GM18502 (cell line): Measurements from ENCODE around the gene KYNU.
A peak's percentile ranks its signal among the peaks of the same experiment; 100 is the strongest.
"Not testable (repeated sequence)": the region's sequence is repeated elsewhere in the genome, so short reads cannot be mapped to it uniquely, and the experiment has no call there.

ENCODE experiments used
- ATAC-seq: cut with Tn5 transposase; IDR thresholded peaks from one replicate; pipeline ENCODE4 v1.9.1; 2021; ENCODE audit warnings: mild to moderate bottlenecking; ENCODE audit not compliant: unreplicated experiment, poor library complexity

The KYNU gene

GRCh38 chr2:142869461-142870106 lies 7.9 kb upstream of the KYNU start:
- no peak for ATAC-seq

- ATAC-seq: no peak
These were observed 6.9 kb upstream of the KYNU start for GRCh38 chr2:142870526-142870925.

- no peak for ATAC-seq
These were observed 6.1 kb upstream of the KYNU start for GRCh38 chr2:142871396-142871795.

GRCh38 chr2:142872882-142873724 lies 4.4 kb upstream of the KYNU start:
- ATAC-seq: no peak

- ATAC-seq: peak; percentile 32
These were observed 3.6 kb upstream of the KYNU start for GRCh38 chr2:142873831-142874287.

GRCh38 chr2:142874293-142874814 lies 3.1 kb upstream of the KYNU start:
- peak; percentile 22 for ATAC-seq

GRCh38 chr2:142875010-142875409 lies 2.5 kb upstream of the KYNU start:
- no peak for ATAC-seq

GRCh38 chr2:142875652-142876051 lies 1.8 kb upstream of the KYNU start:
- ATAC-seq: no peak

- no peak for ATAC-seq
These were observed 1.0 kb upstream of the KYNU start for GRCh38 chr2:142876423-142876822.

- ATAC-seq: peak; percentile 38
These were observed 691 bp downstream of the KYNU start for GRCh38 chr2:142878031-142878678.

GRCh38 chr2:142879151-142879550 lies 1.7 kb downstream of the KYNU start:
- ATAC-seq: no peak

- no peak for ATAC-seq
These were observed 2.8 kb downstream of the KYNU start for GRCh38 chr2:142880279-142880678.

- no peak for ATAC-seq
These were observed 4.2 kb downstream of the KYNU start for GRCh38 chr2:142881619-142882018.

- not testable (repeated sequence) for ATAC-seq
These were observed 5.0 kb downstream of the KYNU start for GRCh38 chr2:142882500-142882899.

- no peak for ATAC-seq
These were observed 6.1 kb downstream of the KYNU start for GRCh38 chr2:142883526-142883925.

- no peak for ATAC-seq
These were observed 8.1 kb downstream of the KYNU start for GRCh38 chr2:142885543-142885942.

- ATAC-seq: peak; percentile 99
These were observed 15.3 kb downstream of the KYNU start for GRCh38 chr2:142892715-142893114.

- peak; percentile 0 for ATAC-seq
These were observed 15.8 kb downstream of the KYNU start for GRCh38 chr2:142893241-142893640.

GRCh38 chr2:142897807-142898206 lies 20.3 kb downstream of the KYNU start:
- ATAC-seq: no peak

- ATAC-seq: not testable (repeated sequence)
These were observed 22.9 kb downstream of the KYNU start for GRCh38 chr2:142900327-142900726.

- ATAC-seq: no peak
These were observed 24.3 kb downstream of the KYNU start for GRCh38 chr2:142901780-142902179.
